ENCODE data around the gene GPHB5.

- TF ChIP-seq POLR2AphosphoS5 (IDR thresholded peaks at IDR 0.05; ENCODE audit: low read depth, low read length): no peak
- TF ChIP-seq CTCF (IDR thresholded peaks at IDR 0.05 in 2 of 3, conservative IDR thresholded peaks at IDR 0.05 in 1 of 3; ENCODE audit: borderline replicate concordance in 1 of 3, insufficient read depth in 1 of 3, low read depth in 2 of 3, low read length in 2 of 3): no peak
- TF ChIP-seq EZH2 (IDR thresholded peaks at IDR 0.05): no peak
- TF ChIP-seq SRF (IDR thresholded peaks at IDR 0.05; ENCODE audit: low read depth): no peak
- no peak for TF ChIP-seq POLR2A (IDR thresholded peaks at IDR 0.05; ENCODE audit: borderline replicate concordance, extremely low read depth, insufficient read depth, insufficient read length)
- TF ChIP-seq CBX3 (IDR thresholded peaks at IDR 0.05; ENCODE audit: low read depth): no peak
- no peak for TF ChIP-seq CEBPB (IDR thresholded peaks at IDR 0.05; ENCODE audit: low read depth)
- no peak for TF ChIP-seq TCF7L2 (IDR thresholded peaks at IDR 0.05; ENCODE audit: borderline replicate concordance, extremely low read depth, insufficient read depth, insufficient read length)
- no peak for TF ChIP-seq ATF3 (IDR thresholded peaks at IDR 0.05)
- no peak for TF ChIP-seq YY1 (IDR thresholded peaks at IDR 0.05; ENCODE audit: extremely low read depth, insufficient replicate concordance, low read depth, low read length)
These were observed 45.6 kb downstream of the GPHB5 start for GRCh38 chr14:63273129-63273528.
